EL (cell line): ENCODE measurements around the gene RIN1.
"Not testable (repeated sequence)": the region's sequence is repeated elsewhere in the genome, so short reads cannot be mapped to it uniquely, and the experiment has no call there.

Experiments
- DNase-seq: peaks from one replicate; pipeline ENCODE4 v3.0.0-alpha.2; 2016

The RIN1 gene

GRCh38 chr11:66333896-66334604, 2.2 kb downstream of the RIN1 start:
- no peak for DNase-seq

- DNase-seq, result no peak
Observed at GRCh38 chr11:66333220-66333877, 2.9 kb downstream of the RIN1 start.

GRCh38 chr11:66332371-66333219, 3.6 kb downstream of the RIN1 start:
- no peak for DNase-seq

GRCh38 chr11:66331542-66332370, 4.5 kb downstream of the RIN1 start:
- no peak for DNase-seq

GRCh38 chr11:66330931-66331330, 5.3 kb downstream of the RIN1 start:
- DNase-seq, result no peak

GRCh38 chr11:66329165-66329673, 7.0 kb downstream of the RIN1 start:
- no peak for DNase-seq

- DNase-seq, result peak; percentile 86
Observed at GRCh38 chr11:66328302-66329144, 7.7 kb downstream of the RIN1 start.

- DNase-seq, result peak; percentile 56
Observed at GRCh38 chr11:66328031-66328301, 8.3 kb downstream of the RIN1 start.

- DNase-seq, result peak; percentile 86
Observed at GRCh38 chr11:66327171-66328030, 8.8 kb downstream of the RIN1 start.

- peak; percentile 88 for DNase-seq
Observed at GRCh38 chr11:66326261-66327111, 9.7 kb downstream of the RIN1 start.

GRCh38 chr11:66325263-66325671, 11.0 kb downstream of the RIN1 start:
- DNase-seq, result no peak

GRCh38 chr11:66324664-66325063, 11.6 kb downstream of the RIN1 start:
- peak; percentile 74 for DNase-seq

GRCh38 chr11:66323684-66324083, 12.6 kb downstream of the RIN1 start:
- no peak for DNase-seq

GRCh38 chr11:66322732-66323427, 13.4 kb downstream of the RIN1 start:
- DNase-seq, result no peak

GRCh38 chr11:66321606-66322005, 14.6 kb downstream of the RIN1 start:
- DNase-seq, result no peak

- DNase-seq, result not testable (repeated sequence)
Observed at GRCh38 chr11:66320748-66321147, 15.5 kb downstream of the RIN1 start.

GRCh38 chr11:66320289-66320688, 15.9 kb downstream of the RIN1 start:
- not testable (repeated sequence) for DNase-seq

GRCh38 chr11:66318600-66318970, 17.6 kb downstream of the RIN1 start:
- DNase-seq, result no peak
